Measurements from ENCODE around the gene CA11.
A peak's percentile ranks its signal among the peaks of the same experiment; 100 is the strongest.

Gene CA11

DNA sequence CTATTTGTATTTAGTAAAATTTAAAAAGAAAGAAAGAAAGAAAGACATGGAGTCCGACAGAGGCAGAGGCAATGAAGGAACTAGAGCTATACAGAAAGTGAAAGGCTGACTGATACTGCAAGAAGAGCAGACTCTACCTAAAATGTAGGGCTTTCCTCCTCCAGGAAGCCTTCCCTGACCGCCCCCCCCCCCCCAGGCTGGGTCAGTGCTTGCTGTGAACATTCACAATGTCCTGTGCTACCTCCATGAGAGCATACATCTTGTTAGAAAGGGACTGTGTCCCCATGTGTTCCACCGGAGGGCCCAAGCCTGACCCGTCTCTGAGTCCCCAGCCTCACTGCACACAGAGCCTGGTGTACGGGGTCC is 5.7 kb upstream of the CA11 start:
- Histone ChIP-seq H3K27ac (ENCODE audit: low read length) (no peak overlapping the region), H3K9ac (ENCODE audit: low read length) (no peak overlapping the region), H3K27me3 (ENCODE audit: control insufficient read depth, insufficient read depth, low read length) (no peaks in the 10 kb centered on the region), H3K36me3 (ENCODE audit: control insufficient read depth, low read depth, low read length) (no peaks in the 10 kb centered on the region), H3K4me3 (ENCODE audit: low read length) (no peak overlapping the region), H3K4me1 (ENCODE audit: control insufficient read depth, low read depth, low read length) (no peaks in the 10 kb centered on the region), H3K9me3 (ENCODE audit: control insufficient read depth, low read depth, low read length) (no peaks in the 10 kb centered on the region)

DNA sequence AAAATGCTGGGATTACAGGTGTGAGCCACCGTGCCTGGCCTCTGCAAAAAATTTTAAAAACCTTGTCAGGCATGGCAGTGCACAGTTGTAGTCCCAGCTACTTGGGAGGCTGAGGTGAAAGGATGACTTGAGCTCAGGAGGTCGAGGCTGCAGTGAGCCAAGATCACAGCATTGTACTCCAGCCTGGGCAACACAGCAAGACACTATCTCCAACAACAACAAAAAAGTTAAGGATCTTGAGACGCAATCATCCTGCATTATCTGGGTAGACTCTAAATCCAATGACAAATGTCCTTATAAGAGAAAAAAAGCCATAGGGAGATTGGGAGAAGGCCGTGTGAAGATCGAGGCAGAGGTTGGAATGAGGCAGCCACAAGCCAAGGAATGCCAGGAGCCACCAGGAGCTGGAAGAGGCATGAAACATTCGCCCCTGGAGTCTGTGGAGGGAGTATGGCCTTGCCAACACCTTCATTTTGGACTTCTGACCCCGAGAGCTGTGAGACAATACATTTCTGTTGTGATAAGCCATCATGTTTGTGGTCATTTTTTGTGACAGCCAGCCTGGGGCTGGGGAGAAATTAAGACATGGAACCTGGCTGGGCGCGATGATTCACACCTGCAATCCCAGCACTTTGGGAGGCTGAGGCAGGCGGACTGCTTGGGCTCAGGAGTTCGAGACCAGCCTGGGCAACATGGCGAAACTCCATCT is 5.1 kb upstream of the CA11 start:
- Histone ChIP-seq H3K27ac (ENCODE audit: low read length) (no peak overlapping the region), H3K36me3 (ENCODE audit: control insufficient read depth, low read depth, low read length) (no peaks in the 10 kb centered on the region), H3K9ac (ENCODE audit: low read length) (no peak overlapping the region), H3K9me3 (ENCODE audit: control insufficient read depth, low read depth, low read length) (no peaks in the 10 kb centered on the region), H3K4me3 (ENCODE audit: low read length) (no peak overlapping the region), H3K27me3 (ENCODE audit: control insufficient read depth, insufficient read depth, low read length) (no peaks in the 10 kb centered on the region), H3K4me1 (ENCODE audit: control insufficient read depth, low read depth, low read length) (no peaks in the 10 kb centered on the region)

GRCh38 chr19:48648134-48648533 is 2.1 kb upstream of the CA11 start:
- no peaks in the 10 kb centered on the region for H3K9me3 ChIP-seq (ENCODE audit: control insufficient read depth, low read depth, low read length)
- H3K27me3 ChIP-seq (ENCODE audit: control insufficient read depth, insufficient read depth, low read length) = no peaks in the 10 kb centered on the region
- no peaks in the 10 kb centered on the region for H3K36me3 ChIP-seq (ENCODE audit: control insufficient read depth, low read depth, low read length)
- H3K9ac ChIP-seq (ENCODE audit: low read length) = no peak overlapping the region
- no peak overlapping the region for H3K4me3 ChIP-seq (ENCODE audit: low read length)
- no peak overlapping the region for H3K27ac ChIP-seq (ENCODE audit: low read length)
- H3K4me1 ChIP-seq (ENCODE audit: control insufficient read depth, low read depth, low read length) = peaks cover 6% of the 10 kb centered on the region

DNA sequence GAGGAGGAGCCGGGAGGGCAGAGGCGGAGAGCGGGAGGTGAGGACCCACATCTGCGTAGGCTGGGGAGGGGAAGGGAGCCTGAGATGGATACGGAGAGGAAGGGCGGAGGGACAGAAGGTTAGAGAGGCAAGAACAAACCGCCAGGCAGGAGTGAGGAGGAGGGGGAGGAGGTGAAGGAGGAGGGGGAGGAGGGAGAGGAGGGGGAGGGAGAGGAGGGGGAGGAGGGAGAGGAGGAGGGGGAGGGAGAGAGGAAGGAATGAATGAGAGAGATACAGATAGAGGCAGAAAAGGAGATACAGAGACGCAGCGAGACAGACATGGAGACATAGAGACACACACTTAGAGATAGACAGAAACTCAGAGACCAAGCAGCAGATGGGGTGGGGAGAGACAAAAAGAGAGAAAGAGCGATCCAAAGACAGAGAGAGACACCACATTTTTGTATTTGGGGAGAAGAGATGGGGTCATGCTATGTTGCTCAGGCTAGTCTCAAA is 782 bp upstream of the CA11 start:
- Histone ChIP-seq H3K4me1 (ENCODE audit: control insufficient read depth, low read depth, low read length) (peaks cover 6% of the 10 kb centered on the region), H3K9me3 (ENCODE audit: control insufficient read depth, low read depth, low read length) (no peaks in the 10 kb centered on the region), H3K27me3 (ENCODE audit: control insufficient read depth, insufficient read depth, low read length) (no peaks in the 10 kb centered on the region), H3K4me3 (ENCODE audit: low read length) (peak overlapping the region; percentile 76), H3K27ac (ENCODE audit: low read length) (no peak overlapping the region), H3K9ac (ENCODE audit: low read length) (no peak overlapping the region), H3K36me3 (ENCODE audit: control insufficient read depth, low read depth, low read length) (peaks cover 3% of the 10 kb centered on the region)

DNA sequence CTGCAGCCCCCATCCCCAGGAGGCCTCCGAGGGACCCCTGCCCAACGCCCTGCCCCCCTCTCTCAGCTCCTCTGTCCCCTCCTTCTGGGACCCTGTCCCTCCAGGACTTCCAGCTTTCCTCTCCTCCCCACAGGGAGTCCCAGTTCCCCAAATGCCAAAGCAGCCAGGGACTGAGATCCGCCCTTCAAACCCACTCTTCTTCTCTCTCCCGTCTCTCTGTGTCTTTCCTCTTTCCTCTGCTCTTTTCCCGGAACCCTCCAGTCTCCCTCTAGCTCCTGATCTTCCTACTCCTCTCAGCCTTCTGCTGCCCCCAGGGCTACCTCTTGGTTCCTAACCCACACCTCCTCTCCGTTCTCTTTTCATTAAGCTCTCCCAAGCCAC is 377 bp downstream of the CA11 start:
- peaks cover 6% of the 10 kb centered on the region for H3K4me1 ChIP-seq (ENCODE audit: control insufficient read depth, low read depth, low read length)
- no peaks in the 10 kb centered on the region for H3K9me3 ChIP-seq (ENCODE audit: control insufficient read depth, low read depth, low read length)
- peak overlapping the region; percentile 76 for H3K4me3 ChIP-seq (ENCODE audit: low read length)
- peak overlapping the region; percentile 80 for H3K27ac ChIP-seq (ENCODE audit: low read length)
- peak overlapping the region; percentile 65 for H3K9ac ChIP-seq (ENCODE audit: low read length)
- H3K36me3 ChIP-seq (ENCODE audit: control insufficient read depth, low read depth, low read length) = peaks cover 3% of the 10 kb centered on the region
- H3K27me3 ChIP-seq (ENCODE audit: control insufficient read depth, insufficient read depth, low read length) = no peaks in the 10 kb centered on the region

GRCh38 chr19:48644839-48645619 is 958 bp downstream of the CA11 start:
- Histone ChIP-seq H3K9ac (ENCODE audit: low read length) (peak overlapping the region; percentile 65), H3K9me3 (ENCODE audit: control insufficient read depth, low read depth, low read length) (no peaks in the 10 kb centered on the region), H3K36me3 (ENCODE audit: control insufficient read depth, low read depth, low read length) (peaks cover 3% of the 10 kb centered on the region), H3K27me3 (ENCODE audit: control insufficient read depth, insufficient read depth, low read length) (no peaks in the 10 kb centered on the region), H3K4me3 (ENCODE audit: low read length) (peak overlapping the region; percentile 76), H3K27ac (ENCODE audit: low read length) (peak overlapping the region; percentile 80), H3K4me1 (ENCODE audit: control insufficient read depth, low read depth, low read length) (peaks cover 6% of the 10 kb centered on the region)

DNA sequence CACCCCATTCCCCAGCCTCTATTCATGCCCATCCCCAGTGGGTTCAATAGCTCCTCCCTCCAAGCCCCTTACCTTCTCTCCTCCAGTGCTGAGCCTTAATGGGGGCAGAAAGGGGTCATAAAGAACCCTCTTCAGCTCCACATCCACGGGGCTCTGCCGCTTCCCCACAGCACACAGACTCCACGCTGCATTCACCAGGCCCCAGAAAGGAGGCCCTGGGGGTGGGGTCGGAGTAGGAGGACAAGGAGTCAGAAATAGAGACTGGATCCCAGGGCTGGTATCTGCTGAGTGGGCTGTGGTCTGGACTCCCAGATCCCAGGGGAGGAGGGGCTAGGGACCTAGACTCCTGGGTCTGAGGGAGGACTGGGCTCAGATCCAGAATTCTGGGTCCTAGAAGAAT is 1.6 kb downstream of the CA11 start:
- Histone ChIP-seq H3K9ac (ENCODE audit: low read length) (peak overlapping the region; percentile 65), H3K4me1 (ENCODE audit: control insufficient read depth, low read depth, low read length) (peaks cover 9% of the 10 kb centered on the region), H3K27me3 (ENCODE audit: control insufficient read depth, insufficient read depth, low read length) (no peaks in the 10 kb centered on the region), H3K9me3 (ENCODE audit: control insufficient read depth, low read depth, low read length) (no peaks in the 10 kb centered on the region), H3K36me3 (ENCODE audit: control insufficient read depth, low read depth, low read length) (peaks cover 3% of the 10 kb centered on the region), H3K27ac (ENCODE audit: low read length) (peak overlapping the region; percentile 67), H3K4me3 (ENCODE audit: low read length) (peak overlapping the region; percentile 76)

GRCh38 chr19:48642862-48643261 is 3.1 kb downstream of the CA11 start:
- Histone ChIP-seq H3K9me3 (ENCODE audit: control insufficient read depth, low read depth, low read length) (no peaks in the 10 kb centered on the region), H3K4me3 (ENCODE audit: low read length) (no peak overlapping the region), H3K36me3 (ENCODE audit: control insufficient read depth, low read depth, low read length) (peaks cover 3% of the 10 kb centered on the region), H3K9ac (ENCODE audit: low read length) (no peak overlapping the region), H3K27me3 (ENCODE audit: control insufficient read depth, insufficient read depth, low read length) (no peaks in the 10 kb centered on the region), H3K4me1 (ENCODE audit: control insufficient read depth, low read depth, low read length) (peaks cover 20% of the 10 kb centered on the region), H3K27ac (ENCODE audit: low read length) (no peak overlapping the region)

DNA sequence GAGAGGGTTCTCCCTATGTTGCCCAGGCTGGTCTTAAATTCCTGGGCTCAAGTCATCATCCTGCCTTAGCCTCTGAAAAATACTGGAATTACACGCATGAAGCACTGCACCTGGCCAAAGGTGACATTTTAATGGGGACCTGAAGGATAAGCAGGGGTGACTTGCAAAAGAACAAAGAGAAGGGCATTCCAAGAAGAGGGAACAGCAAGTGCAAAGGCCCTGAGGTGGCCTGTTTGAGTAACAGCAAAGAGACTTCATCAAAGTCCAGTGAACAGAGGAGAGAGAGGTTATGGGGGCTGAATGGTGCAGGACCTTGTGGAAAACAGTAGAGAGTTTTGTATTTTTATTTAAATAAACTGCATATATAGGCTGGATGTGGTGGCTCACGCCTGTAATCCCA is 4.1 kb downstream of the CA11 start:
- H3K27ac ChIP-seq (ENCODE audit: low read length) = no peak overlapping the region
- H3K4me1 ChIP-seq (ENCODE audit: control insufficient read depth, low read depth, low read length) = peaks cover 20% of the 10 kb centered on the region
- no peaks in the 10 kb centered on the region for H3K9me3 ChIP-seq (ENCODE audit: control insufficient read depth, low read depth, low read length)
- no peaks in the 10 kb centered on the region for H3K27me3 ChIP-seq (ENCODE audit: control insufficient read depth, insufficient read depth, low read length)
- no peak overlapping the region for H3K9ac ChIP-seq (ENCODE audit: low read length)
- H3K36me3 ChIP-seq (ENCODE audit: control insufficient read depth, low read depth, low read length) = peaks cover 3% of the 10 kb centered on the region
- H3K4me3 ChIP-seq (ENCODE audit: low read length) = no peak overlapping the region

GRCh38 chr19:48639483-48640375 is 6.3 kb downstream of the CA11 start:
- Histone ChIP-seq H3K4me1 (ENCODE audit: control insufficient read depth, low read depth, low read length) (peaks cover 33% of the 10 kb centered on the region), H3K9me3 (ENCODE audit: control insufficient read depth, low read depth, low read length) (no peaks in the 10 kb centered on the region), H3K4me3 (ENCODE audit: low read length) (no peak overlapping the region), H3K9ac (ENCODE audit: low read length) (no peak overlapping the region), H3K27ac (ENCODE audit: low read length) (no peak overlapping the region), H3K36me3 (ENCODE audit: control insufficient read depth, low read depth, low read length) (peaks cover 3% of the 10 kb centered on the region), H3K27me3 (ENCODE audit: control insufficient read depth, insufficient read depth, low read length) (peaks cover 10% of the 10 kb centered on the region)

DNA sequence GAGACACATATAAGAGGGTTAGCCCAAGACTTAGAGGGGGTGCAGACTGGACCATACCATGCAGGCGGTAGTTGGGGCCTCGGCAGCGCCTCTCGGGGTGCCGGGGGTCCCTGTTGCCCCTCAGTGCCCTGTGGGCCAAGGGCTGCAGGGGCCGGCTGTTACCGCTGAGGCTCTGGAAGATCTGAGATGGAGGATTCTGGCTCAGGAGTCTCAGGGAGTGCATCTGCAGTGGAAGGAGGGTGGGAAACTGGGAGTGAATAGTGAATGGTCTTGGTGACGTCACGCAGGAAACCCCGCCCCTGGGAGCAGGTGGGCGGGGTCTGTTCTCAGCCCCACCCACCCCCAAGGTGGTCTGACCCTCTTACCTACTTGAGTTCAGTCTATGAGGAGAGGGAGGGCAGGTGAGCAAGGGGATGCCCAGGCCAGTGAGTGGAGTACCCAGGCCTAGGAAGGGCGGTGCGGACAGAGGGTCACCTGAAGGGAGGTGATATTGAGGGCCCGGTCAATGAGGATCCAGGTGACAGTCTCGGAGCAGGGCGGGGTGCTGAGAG is 7.1 kb downstream of the CA11 start:
- Histone ChIP-seq H3K9ac (ENCODE audit: low read length) (no peak overlapping the region), H3K9me3 (ENCODE audit: control insufficient read depth, low read depth, low read length) (no peaks in the 10 kb centered on the region), H3K27ac (ENCODE audit: low read length) (peak overlapping the region; percentile 60), H3K27me3 (ENCODE audit: control insufficient read depth, insufficient read depth, low read length) (peaks cover 10% of the 10 kb centered on the region), H3K4me1 (ENCODE audit: control insufficient read depth, low read depth, low read length) (peaks cover 34% of the 10 kb centered on the region), H3K4me3 (ENCODE audit: low read length) (peak overlapping the region; percentile 60), H3K36me3 (ENCODE audit: control insufficient read depth, low read depth, low read length) (peaks cover 3% of the 10 kb centered on the region)

All from iPS-18a (cell line).